MG63 (cell line): ENCODE results near the gene PTK7. TPM values are rescaled to one million over a fixed set of nuclear protein-coding genes. Genes with fewer than 3 reads are reported as not detected.

ENCODE experiments used
- DNase-seq: peaks from one replicate; pipeline ENCODE4 v3.0.0-alpha.2; 2020
- H3K27me3 ChIP-seq: fragments of 250-450 bp; sonication (Bioruptor Pico); 2 replicates; pipeline ENCODE4 v1.5.1; 2020; ENCODE audit warnings: mild to moderate bottlenecking, moderate library complexity
- H3K36me3 ChIP-seq: fragments of 250-450 bp; sonication (Bioruptor Pico); 2 replicates; pipeline ENCODE4 v1.5.1; 2020; ENCODE audit warnings: mild to moderate bottlenecking, moderate library complexity
- H3K4me3 ChIP-seq: fragments of 250-450 bp; sonication (Bioruptor Pico); 2 replicates; pipeline ENCODE4 v1.5.1; 2020; ENCODE audit warnings: mild to moderate bottlenecking, moderate library complexity
- H3K9me3 ChIP-seq: fragments of 250-450 bp; sonication (Bioruptor Pico); 2 replicates; pipeline ENCODE4 v1.5.1; 2020; ENCODE audit warnings: mild to moderate bottlenecking, moderate library complexity
- total RNA-seq: library from RNA; depleted of rRNA; stranded (reverse); fragments of >200 nt; shearing (Covaris generic); gene quantifications from 2 replicates; pipeline ENCODE4 v1.2.3, GENCODE V29; 2014; ENCODE audit warnings: low replicate concordance

PTK7 gene
- total RNA-seq, 1 experiment from 2014 or later, result 57.3 TPM

DNA sequence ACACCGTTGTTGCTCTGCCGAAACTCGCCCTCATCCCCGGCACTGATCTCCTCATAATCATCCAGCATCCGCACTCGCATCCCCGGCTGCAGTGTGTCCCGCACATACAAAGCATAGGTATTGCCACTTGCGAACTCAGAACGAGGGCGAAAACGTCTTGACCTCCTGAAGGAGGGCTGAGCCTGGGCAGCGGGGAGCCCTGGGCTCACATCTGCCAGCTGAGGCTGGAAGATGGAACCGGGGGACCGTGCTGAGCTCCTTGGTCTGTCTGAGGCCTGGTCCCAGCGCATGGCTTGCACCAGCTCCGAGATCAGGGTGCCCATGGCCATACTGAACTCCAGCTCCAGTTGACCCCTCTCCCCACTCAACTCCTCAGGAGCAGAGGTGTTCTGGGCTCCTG, 25.1 kb upstream of the PTK7 start:
- Histone ChIP-seq H3K4me3 (no peak overlapping the region), H3K9me3 (no peaks in the 10 kb centered on the region), H3K27me3 (no peaks in the 10 kb centered on the region), H3K36me3 (peaks cover 3% of the 10 kb centered on the region; the same call in 1 of the 2 replicates)
- DNase-seq, result no peak

- Histone ChIP-seq H3K9me3 (no peaks in the 10 kb centered on the region), H3K27me3 (no peaks in the 10 kb centered on the region), H3K4me3 (peak overlapping the region; percentile 74; the same call in 1 of the 2 replicates), H3K36me3 (peaks cover 3% of the 10 kb centered on the region)
- no peak for DNase-seq
These were observed 23.8 kb upstream of the PTK7 start for GRCh38 chr6:43052225-43052841.

GRCh38 chr6:43052842-43053544, 23.1 kb upstream of the PTK7 start:
- peak; percentile 12 for DNase-seq
- no peaks in the 10 kb centered on the region for H3K9me3 ChIP-seq
- peak overlapping the region; percentile 74 for H3K4me3 ChIP-seq
- H3K36me3 ChIP-seq, result peaks cover 5% of the 10 kb centered on the region
- no peaks in the 10 kb centered on the region for H3K27me3 ChIP-seq

GRCh38 chr6:43053545-43054205, 22.4 kb upstream of the PTK7 start, which contains the start of gene CUL7:
TSS of gene CUL7 (minus strand) at chr6:43053851. CDS start at chr6:43052788, 1,063 bp downstream.
- peak within 1 kb of the TSS; percentile 74 for H3K4me3 ChIP-seq
- H3K27me3 ChIP-seq, result no peaks in the 10 kb centered on the region
- DNase-seq, result peak; percentile 93
- no peaks in the 10 kb centered on the region for H3K9me3 ChIP-seq
- peaks cover 5% of the 10 kb centered on the region for H3K36me3 ChIP-seq

DNA sequence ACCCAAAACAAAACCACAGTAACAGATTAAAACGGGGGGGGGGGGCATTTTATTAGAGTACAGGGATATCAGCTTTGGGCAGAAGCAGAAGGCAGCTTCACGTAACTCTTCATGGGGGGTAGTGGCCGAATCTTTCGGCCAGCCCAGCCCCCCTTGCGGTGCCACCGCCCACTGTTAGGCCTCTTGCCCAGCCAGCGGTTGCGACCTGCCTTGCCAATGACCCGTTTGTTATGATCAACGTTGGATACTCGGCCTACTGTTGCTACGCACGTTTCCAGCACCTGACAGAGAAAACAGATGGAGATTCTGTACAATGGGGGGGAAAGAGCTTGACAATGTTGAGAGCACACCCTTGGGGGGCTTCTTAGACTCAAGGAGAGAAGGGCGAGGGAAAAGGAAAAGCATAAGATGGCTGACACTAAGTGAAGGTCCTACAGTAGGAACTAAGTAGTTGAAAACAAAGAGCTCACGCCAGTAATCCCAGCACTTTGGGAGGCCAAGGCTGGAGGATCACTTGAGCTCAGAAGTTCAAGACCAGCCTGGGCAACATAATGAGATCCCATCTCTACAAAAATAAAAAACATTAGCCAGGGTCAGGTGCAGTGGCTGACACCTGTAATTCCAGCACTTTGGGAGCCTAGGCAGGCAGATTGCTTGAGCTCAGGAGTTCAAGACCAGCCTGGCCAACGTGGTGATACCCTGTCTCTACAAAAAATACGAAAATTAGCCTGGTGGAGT, 21.7 kb upstream of the PTK7 start:
- no peaks in the 10 kb centered on the region for H3K27me3 ChIP-seq
- peaks cover 5% of the 10 kb centered on the region for H3K36me3 ChIP-seq
- no peak for DNase-seq
- peak overlapping the region; percentile 74 for H3K4me3 ChIP-seq
- no peaks in the 10 kb centered on the region for H3K9me3 ChIP-seq

- H3K27me3 ChIP-seq, result no peaks in the 10 kb centered on the region
- no peak overlapping the region for H3K4me3 ChIP-seq
- H3K36me3 ChIP-seq, result peaks cover 5% of the 10 kb centered on the region
- H3K9me3 ChIP-seq, result no peaks in the 10 kb centered on the region
- DNase-seq, result no peak
These were observed 20.1 kb upstream of the PTK7 start for GRCh38 chr6:43055966-43056365.

DNA sequence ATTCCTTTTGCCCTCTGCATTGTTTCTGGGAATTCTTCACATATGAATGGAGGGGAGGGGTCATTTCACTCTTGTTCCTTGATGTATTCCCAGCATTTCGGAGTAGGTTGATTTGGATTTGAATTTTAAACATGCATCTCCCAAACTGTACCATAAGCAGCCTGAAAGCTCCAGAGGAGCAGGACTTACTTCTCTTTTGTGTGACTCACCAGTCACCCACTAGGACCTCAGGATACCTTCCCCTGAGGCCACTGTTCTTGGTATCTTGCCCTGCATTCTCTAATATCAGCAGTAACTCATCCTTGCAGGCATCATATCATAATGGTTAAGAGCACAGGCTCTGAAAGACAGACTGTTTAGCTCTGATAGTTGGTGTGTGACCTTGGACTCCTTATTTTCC, 17.6 kb upstream of the PTK7 start:
- DNase-seq, result no peak
- Histone ChIP-seq H3K4me3 (peak overlapping the region; percentile 96), H3K36me3 (peaks cover 2% of the 10 kb centered on the region; the same call in 1 of the 2 replicates), H3K9me3 (no peaks in the 10 kb centered on the region), H3K27me3 (no peaks in the 10 kb centered on the region)

DNA sequence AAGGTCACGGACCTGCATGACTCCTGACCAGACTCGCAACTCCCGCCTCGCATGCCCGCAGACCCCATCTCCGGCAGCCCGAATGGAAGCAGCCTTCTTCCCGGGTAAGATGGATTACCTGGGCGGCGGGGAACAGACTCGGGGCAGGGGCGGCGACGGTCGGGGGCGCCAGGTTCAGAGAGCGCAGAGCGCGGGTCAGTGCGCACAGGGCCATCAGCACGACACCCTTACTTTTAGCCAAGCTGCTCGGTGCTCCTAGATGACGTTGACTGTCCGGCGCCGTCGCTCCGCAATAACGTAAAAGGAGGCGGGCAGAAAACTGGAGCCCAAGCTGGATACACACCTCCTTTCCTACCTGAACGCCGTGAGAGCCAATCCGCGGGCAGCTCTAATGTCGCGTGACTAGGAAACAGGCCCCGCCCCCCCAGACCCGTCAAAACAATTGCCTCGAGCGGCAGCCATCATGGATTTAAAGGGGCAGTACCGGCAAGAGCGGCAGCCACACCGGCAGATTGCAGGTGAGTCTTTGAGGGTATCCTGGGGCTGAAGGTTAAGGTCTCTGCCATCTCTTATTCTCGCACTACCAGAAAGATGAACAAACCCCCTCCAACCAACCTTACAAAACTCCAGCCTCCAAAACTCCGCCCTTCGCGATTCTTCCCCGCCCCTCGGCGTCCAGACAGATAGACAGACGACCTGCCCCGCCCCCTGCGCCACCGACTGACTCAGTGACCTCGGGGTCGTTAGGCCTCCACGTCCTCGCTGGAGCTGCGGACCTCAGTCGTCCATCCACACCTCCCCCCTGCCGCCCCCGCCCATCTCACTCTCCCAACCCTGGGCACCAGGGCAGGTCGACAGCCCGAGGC, 16.7 kb upstream of the PTK7 start, which contains the start of the genes KLC4 and MRPL2:
Gene KLC4, plus strand, starts transcription at position 464 of the 866 bp plus-strand sequence. CDS start 1,705 bp downstream, outside the sequence.
Gene MRPL2, minus strand, starts transcription at position 267 of the 866 bp plus-strand sequence. Its CDS starts 53 bp downstream, at position 214.
- DNase-seq, result peak; percentile 94
- no peaks in the 10 kb centered on the region for H3K9me3 ChIP-seq
- peak within 1 kb of the TSS; percentile 96 for H3K4me3 ChIP-seq
- no peaks in the 10 kb centered on the region for H3K27me3 ChIP-seq
- peaks cover 2% of the 10 kb centered on the region; the same call in 1 of the 2 replicates for H3K36me3 ChIP-seq

DNA sequence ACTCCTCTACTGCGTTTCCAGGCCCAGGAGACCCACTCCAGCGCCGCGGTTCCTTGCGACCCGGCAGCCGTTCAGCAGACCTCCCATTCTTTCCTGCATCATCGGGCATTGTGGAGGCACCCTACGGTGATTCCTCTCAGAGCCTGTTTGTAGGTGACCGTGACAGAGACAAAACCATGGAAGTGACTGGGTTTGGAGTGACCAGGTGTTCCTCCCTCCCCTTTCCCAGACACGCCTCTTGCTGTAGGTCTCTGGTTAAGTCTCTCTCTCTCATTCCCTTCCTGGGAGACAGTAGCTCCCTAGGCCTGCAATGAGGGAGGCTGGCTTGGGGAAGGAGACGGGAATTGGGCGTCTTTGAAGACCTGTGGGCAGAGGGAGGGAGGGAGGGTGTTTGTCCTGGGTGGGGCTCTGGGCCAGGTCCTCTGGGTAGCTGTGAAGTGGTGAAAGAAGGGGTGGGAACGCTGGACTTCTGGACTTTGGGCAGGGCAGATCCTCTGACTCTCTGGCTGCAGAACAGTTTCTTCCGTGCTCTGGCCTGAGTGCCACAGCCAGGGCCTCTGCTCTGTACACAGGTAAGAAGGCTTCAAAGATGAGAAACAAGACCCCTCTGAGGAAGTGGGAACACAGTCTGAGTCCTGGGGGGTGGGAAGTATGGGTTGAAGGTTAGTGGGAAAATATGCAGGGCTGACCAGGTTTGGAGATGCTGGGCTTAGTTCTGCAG, 15.9 kb upstream of the PTK7 start:
- H3K9me3 ChIP-seq, result no peaks in the 10 kb centered on the region
- H3K27me3 ChIP-seq, result no peaks in the 10 kb centered on the region
- no peak for DNase-seq
- peaks cover 2% of the 10 kb centered on the region; the same call in 1 of the 2 replicates for H3K36me3 ChIP-seq
- peak overlapping the region; percentile 96 for H3K4me3 ChIP-seq

DNA sequence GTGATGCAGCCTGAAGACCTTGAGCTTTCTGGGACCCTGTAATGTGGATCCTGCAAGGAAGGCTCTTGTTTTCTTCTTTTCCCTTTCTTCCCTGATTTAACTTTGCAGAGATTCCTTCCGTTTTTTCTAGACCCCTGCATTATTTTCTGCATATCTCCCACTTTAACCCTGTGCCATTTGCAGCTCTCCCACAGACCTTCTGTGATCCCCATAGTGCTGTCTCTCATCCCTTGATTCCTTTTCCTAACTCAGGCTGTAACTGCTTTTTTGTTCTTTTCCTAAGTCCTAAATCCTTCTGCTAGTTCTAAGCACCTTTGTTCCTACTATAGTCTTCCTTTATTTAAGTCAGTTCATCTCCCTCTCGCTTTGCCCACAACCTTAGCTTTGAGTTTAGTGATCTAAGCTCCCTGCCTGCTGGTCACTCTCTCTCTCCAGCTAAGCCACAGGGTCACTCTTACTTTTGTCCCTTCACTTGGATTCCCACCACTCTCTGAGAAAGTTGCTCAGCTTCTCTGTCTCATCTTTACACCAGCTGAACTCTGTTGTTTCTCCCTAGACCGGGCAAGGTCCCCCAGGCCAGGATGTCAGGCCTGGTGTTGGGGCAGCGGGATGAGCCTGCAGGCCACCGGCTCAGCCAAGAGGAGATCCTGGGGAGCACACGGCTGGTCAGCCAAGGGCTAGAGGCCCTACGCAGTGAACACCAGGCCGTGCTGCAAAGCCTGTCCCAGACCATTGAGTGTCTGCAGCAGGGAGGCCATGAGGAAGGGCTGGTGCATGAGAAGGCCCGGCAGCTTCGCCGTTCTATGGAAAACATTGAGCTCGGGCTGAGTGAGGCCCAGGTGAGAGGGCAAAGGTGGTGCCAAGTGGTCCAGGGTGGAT, 15.1 kb upstream of the PTK7 start:
- Histone ChIP-seq H3K4me3 (no peak overlapping the region), H3K9me3 (no peaks in the 10 kb centered on the region), H3K27me3 (no peaks in the 10 kb centered on the region), H3K36me3 (peaks cover 2% of the 10 kb centered on the region; the same call in 1 of the 2 replicates)
- DNase-seq, result no peak

- H3K27me3 ChIP-seq, result no peaks in the 10 kb centered on the region
- no peak for DNase-seq
- H3K36me3 ChIP-seq, result peaks cover 2% of the 10 kb centered on the region; the same call in 1 of the 2 replicates
- no peak overlapping the region for H3K4me3 ChIP-seq
- no peaks in the 10 kb centered on the region for H3K9me3 ChIP-seq
These were observed 14.3 kb upstream of the PTK7 start for GRCh38 chr6:43061861-43062260.

- no peaks in the 10 kb centered on the region for H3K9me3 ChIP-seq
- H3K27me3 ChIP-seq, result no peaks in the 10 kb centered on the region
- H3K4me3 ChIP-seq, result no peak overlapping the region
- no peak for DNase-seq
- H3K36me3 ChIP-seq, result no peaks in the 10 kb centered on the region; the same call in 1 of the 2 replicates
These were observed 13.3 kb upstream of the PTK7 start for GRCh38 chr6:43062818-43063217.

DNA sequence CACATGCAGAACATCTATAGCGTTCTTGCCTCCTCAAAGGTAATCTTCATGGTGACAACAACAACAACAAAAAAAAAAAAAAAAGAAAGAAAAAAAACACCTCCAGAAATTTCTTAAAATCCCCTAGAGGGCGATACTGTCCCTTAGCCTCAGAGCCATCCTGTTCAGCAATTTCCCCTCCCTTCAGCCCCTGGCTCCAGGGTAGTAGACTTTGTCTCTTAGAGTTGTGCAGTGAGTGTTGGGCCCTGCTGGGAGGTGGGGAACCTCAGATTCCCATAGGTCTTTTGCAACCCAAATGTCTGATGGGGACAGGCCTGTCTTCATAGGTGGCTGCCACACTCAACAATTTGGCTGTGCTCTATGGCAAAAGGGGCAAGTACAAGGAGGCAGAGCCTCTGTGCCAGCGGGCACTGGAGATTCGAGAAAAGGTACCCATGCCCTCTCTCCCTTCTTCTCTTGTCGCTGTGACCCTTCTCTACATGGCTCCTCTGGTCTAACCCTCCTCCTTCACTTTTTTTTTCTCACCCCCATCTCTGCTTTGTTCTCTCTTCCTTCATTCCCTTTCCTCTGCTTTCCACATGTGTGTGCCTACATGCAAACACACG, 6.0 kb upstream of the PTK7 start:
- Histone ChIP-seq H3K4me3 (no peak overlapping the region), H3K36me3 (no peaks in the 10 kb centered on the region), H3K9me3 (no peaks in the 10 kb centered on the region), H3K27me3 (no peaks in the 10 kb centered on the region)
- no peak for DNase-seq
